ENCODE data around the gene ARHGEF38. TPM values are rescaled to one million over a fixed set of nuclear protein-coding genes. Genes with fewer than 3 reads are reported as not detected.
A peak's percentile ranks its signal among the peaks of the same experiment; 100 is the strongest.
"Not testable (repeated sequence)": the region's sequence is repeated elsewhere in the genome, so short reads cannot be mapped to it uniquely, and the experiment has no call there.

ARHGEF38 gene
- total RNA-seq, 1 donor from 2014 or later, result 0.23 TPM

- DNase-seq (ENCODE audit: low spot score), result peak; percentile 92
- ATAC-seq, result peak; percentile 97
These were observed 156.0 kb downstream of the ARHGEF38 start, which contains the start of the genes GSTCD and INTS12 for GRCh38 chr4:105708181-105709080. GSTCD (plus strand) TSS chr4:105708784; CDS start chr4:105717614, 8,830 bp downstream. INTS12 (minus strand) TSS chr4:105708689; CDS start chr4:105700005, 8,684 bp downstream.

GRCh38 chr4:105709081-105709450 lies 156.6 kb downstream of the ARHGEF38 start:
- ATAC-seq, result peak; percentile 30
- DNase-seq (ENCODE audit: low spot score), result no peak

GRCh38 chr4:105710012-105710600 lies 157.7 kb downstream of the ARHGEF38 start:
- ATAC-seq (no peak), DNase-seq (ENCODE audit: low spot score) (no peak)

- DNase-seq (ENCODE audit: low spot score) (no peak), ATAC-seq (no peak)
These were observed 158.3 kb downstream of the ARHGEF38 start for GRCh38 chr4:105710678-105711077.

GRCh38 chr4:105712766-105713165 lies 160.3 kb downstream of the ARHGEF38 start:
- ATAC-seq (no peak), DNase-seq (ENCODE audit: low spot score) (no peak)

GRCh38 chr4:105714071-105714521 lies 161.7 kb downstream of the ARHGEF38 start:
- ATAC-seq (no peak), DNase-seq (ENCODE audit: low spot score) (no peak)

GRCh38 chr4:105714932-105715331 lies 162.5 kb downstream of the ARHGEF38 start:
- ATAC-seq (no peak), DNase-seq (ENCODE audit: low spot score) (no peak)

GRCh38 chr4:105715692-105716278 lies 163.4 kb downstream of the ARHGEF38 start:
- ATAC-seq, result peak; percentile 59
- DNase-seq (ENCODE audit: low spot score), result no peak

GRCh38 chr4:105719204-105719603 lies 166.8 kb downstream of the ARHGEF38 start:
- ATAC-seq (no peak), DNase-seq (ENCODE audit: low spot score) (no peak)

GRCh38 chr4:105725623-105726022 lies 173.2 kb downstream of the ARHGEF38 start:
- ATAC-seq, result no peak
- DNase-seq (ENCODE audit: low spot score), result no peak

GRCh38 chr4:105729895-105730294 lies 177.5 kb downstream of the ARHGEF38 start:
- ATAC-seq; DNase-seq (ENCODE audit: low spot score): not testable (repeated sequence)

Other genes starting within 250 kb of the ARHGEF38 start
- 58.5 TPM for gene PPA2, start 78.6 kb upstream of the ARHGEF38 start, total RNA-seq
- gene INTS12, start 156.1 kb downstream of the ARHGEF38 start, total RNA-seq, result 8.3 TPM
- 4.5 TPM for gene GSTCD, start 156.2 kb downstream of the ARHGEF38 start, total RNA-seq

All from left lobe of liver (tissue), 2 donors.